Measurements from ENCODE around the gene P2RY14. TPM values are rescaled to one million over a fixed set of nuclear protein-coding genes. Genes with fewer than 3 reads are reported as not detected.

The P2RY14 gene
- total RNA-seq, 1 donor from 2014 or later: not detected

DNA sequence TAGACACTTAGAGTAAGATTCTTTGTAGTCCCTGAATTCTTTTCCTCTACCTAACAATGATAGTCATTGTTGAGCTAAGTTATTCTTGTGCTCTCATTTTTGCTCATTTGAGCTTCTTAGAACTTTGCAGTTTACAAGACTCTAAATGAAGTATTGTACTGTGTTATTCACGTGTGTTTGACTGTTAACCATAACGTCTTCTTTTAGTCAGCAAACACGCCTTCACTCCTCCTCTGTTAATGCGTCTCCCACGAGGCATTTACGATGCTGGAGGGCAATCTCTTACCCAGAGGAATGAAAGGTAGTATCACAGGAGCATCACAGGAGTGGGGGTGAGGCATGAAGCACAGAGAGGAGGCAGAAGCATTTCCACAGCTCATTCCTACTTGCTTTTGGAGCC, 14.8 kb upstream of the P2RY14 start:
- DNase-seq (ENCODE audit: low read depth, low spot score): no peak
- TF ChIP-seq, protein P1, sequence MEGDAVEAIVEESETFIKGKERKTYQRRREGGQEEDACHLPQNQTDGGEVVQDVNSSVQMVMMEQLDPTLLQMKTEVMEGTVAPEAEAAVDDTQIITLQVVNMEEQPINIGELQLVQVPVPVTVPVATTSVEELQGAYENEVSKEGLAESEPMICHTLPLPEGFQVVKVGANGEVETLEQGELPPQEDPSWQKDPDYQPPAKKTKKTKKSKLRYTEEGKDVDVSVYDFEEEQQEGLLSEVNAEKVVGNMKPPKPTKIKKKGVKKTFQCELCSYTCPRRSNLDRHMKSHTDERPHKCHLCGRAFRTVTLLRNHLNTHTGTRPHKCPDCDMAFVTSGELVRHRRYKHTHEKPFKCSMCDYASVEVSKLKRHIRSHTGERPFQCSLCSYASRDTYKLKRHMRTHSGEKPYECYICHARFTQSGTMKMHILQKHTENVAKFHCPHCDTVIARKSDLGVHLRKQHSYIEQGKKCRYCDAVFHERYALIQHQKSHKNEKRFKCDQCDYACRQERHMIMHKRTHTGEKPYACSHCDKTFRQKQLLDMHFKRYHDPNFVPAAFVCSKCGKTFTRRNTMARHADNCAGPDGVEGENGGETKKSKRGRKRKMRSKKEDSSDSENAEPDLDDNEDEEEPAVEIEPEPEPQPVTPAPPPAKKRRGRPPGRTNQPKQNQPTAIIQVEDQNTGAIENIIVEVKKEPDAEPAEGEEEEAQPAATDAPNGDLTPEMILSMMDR (conservative IDR thresholded peaks at IDR 0.05): no peak
- Mint-ChIP-seq H3K36me3 (ENCODE audit: low read depth) (no peaks in the 10 kb centered on the region), H3K27me3 (ENCODE audit: low read depth) (no peaks in the 10 kb centered on the region), H3K27ac (ENCODE audit: unreplicated experiment) (no peak overlapping the region), H3K9me3 (no peaks in the 10 kb centered on the region), H3K4me1 (peaks cover 9% of the 10 kb centered on the region), H3K4me3 (no peak overlapping the region)

DNA sequence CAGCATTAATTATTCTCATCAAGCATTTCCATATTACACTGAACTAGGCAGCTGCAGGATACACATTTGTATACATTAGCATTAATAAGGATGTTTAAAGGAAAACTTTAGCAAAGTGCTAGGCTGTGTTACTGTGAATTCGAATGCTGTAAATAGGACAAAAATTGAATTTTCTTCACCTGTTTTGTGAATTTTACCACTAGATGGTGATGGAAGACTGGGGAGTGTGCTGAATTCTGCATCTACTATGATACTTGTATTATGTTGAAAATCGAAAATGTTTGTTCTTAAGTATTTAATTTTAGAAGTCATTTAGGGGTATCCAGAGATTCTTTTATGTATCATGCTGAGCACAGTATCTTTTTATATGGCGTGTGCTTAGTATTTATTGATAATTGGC, 12.3 kb upstream of the P2RY14 start:
- Mint-ChIP-seq H3K27ac (ENCODE audit: unreplicated experiment) (no peak overlapping the region), H3K36me3 (ENCODE audit: low read depth) (no peaks in the 10 kb centered on the region), H3K27me3 (ENCODE audit: low read depth) (no peaks in the 10 kb centered on the region), H3K9me3 (no peaks in the 10 kb centered on the region), H3K4me3 (no peak overlapping the region), H3K4me1 (peaks cover 9% of the 10 kb centered on the region)
- no peak for DNase-seq (ENCODE audit: low read depth, low spot score)
- TF ChIP-seq, protein P1 (conservative IDR thresholded peaks at IDR 0.05): peak; percentile 65

DNA sequence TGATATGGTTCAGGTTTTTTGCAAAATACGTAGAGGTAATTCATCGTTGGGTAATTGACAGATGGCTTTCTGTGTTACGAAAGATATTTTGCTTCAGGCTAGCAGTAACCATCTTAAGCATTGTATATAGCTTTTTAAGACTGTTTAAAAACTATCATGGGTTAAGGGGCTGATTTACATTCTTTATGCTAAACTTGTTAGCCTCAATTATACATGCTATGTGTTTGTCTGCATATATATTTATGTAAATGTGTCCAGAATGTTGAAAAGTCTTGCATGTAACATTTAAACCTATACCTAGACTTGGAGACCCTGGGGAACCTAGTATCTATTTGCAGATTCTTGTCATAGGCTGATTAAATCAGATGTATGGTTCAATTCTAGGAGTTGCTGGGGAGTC, 11.1 kb upstream of the P2RY14 start:
- no peaks in the 10 kb centered on the region for H3K9me3 Mint-ChIP-seq
- no peaks in the 10 kb centered on the region for H3K36me3 Mint-ChIP-seq (ENCODE audit: low read depth)
- H3K27me3 Mint-ChIP-seq (ENCODE audit: low read depth): no peaks in the 10 kb centered on the region
- H3K4me3 Mint-ChIP-seq: no peak overlapping the region
- H3K4me1 Mint-ChIP-seq: peaks cover 9% of the 10 kb centered on the region
- no peak overlapping the region for H3K27ac Mint-ChIP-seq (ENCODE audit: unreplicated experiment)
- DNase-seq (ENCODE audit: low read depth, low spot score): no peak
- TF ChIP-seq, protein P1 (conservative IDR thresholded peaks at IDR 0.05): no peak

DNA sequence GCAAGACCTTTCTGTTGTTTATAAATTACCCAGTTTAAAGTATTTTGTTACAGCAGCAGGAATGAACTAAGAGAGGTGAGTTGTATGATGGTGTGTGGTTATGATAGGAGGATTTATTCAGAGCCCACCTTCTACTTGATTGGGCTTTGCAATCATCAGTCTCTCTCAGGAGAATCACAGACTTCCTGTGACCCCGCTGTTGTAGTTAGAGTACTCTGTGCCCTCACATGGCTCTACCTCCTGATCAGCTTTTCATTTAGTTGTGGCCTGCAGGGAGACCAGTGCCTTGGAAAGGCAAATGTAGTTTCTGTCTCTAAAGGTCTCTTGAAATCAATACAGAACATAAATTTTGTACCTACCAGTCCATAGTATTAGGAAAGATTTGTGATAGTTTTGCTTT, 7.6 kb upstream of the P2RY14 start:
- no peaks in the 10 kb centered on the region for H3K27me3 Mint-ChIP-seq (ENCODE audit: low read depth)

DNA sequence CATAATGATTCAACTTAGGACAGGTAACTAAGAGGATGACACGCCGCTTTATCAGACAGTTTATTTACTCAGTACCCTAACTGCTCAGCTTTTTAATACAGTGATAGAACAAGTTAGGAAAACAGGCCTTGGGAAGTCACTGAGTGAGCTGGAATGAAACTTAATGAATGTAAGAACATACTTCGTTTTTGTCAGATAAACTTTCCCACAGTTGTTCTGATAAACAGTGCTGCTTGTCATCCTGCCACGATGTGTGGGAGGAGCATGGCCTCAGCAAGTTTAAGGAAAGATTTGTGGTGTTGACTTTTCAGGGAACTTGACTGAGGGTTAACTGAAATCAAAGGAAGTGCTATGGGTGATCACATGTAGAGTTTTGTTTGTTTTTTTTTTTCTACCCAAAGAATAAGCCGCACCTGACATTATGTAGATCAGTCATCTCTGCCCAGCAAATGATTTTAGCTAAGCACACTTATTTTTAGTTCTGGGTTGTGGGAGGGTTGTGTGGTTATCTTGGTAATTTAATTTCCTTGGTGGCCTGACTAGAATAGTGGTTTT, 5.6 kb upstream of the P2RY14 start:
- H3K27me3 Mint-ChIP-seq (ENCODE audit: low read depth): no peaks in the 10 kb centered on the region
- H3K27ac Mint-ChIP-seq (ENCODE audit: unreplicated experiment): no peak overlapping the region
- H3K9me3 Mint-ChIP-seq: no peaks in the 10 kb centered on the region
- H3K36me3 Mint-ChIP-seq (ENCODE audit: low read depth): no peaks in the 10 kb centered on the region
- DNase-seq (ENCODE audit: low read depth, low spot score): no peak
- TF ChIP-seq, protein P1 (conservative IDR thresholded peaks at IDR 0.05): no peak
- H3K4me3 Mint-ChIP-seq: no peak overlapping the region
- no peaks in the 10 kb centered on the region for H3K4me1 Mint-ChIP-seq

More for the DNA sequence above, 7.6 kb upstream of the P2RY14 start:
- TF ChIP-seq, protein P1 (conservative IDR thresholded peaks at IDR 0.05): no peak
- H3K4me1 Mint-ChIP-seq: no peaks in the 10 kb centered on the region
- no peaks in the 10 kb centered on the region for H3K9me3 Mint-ChIP-seq
- H3K27ac Mint-ChIP-seq (ENCODE audit: unreplicated experiment): no peak overlapping the region
- no peak overlapping the region for H3K4me3 Mint-ChIP-seq
- DNase-seq (ENCODE audit: low read depth, low spot score): no peak
- no peaks in the 10 kb centered on the region for H3K36me3 Mint-ChIP-seq (ENCODE audit: low read depth)
